SK-N-SH (cell line): Measurements from ENCODE around the gene CNGA3. TPM values are rescaled to one million over a fixed set of nuclear protein-coding genes. Genes with fewer than 3 reads are reported as not detected.

Experiments
- CTCF ChIA-PET: fragments of 300-600, 350-600 bp; formaldehyde crosslinking; extraction: SDS; loops from one replicate; lab custom pipeline; 2021; lab: Yijun Ruan, JAX
- POLR2A ChIA-PET: fragments of 350-600 bp; sonication (Branson Sonifier 250); formaldehyde crosslinking; extraction: SDS; loops from one replicate; lab custom pipeline; 2020; ENCODE audit warnings: antibody characterized with exemption, inconsistent platforms; lab: Yijun Ruan, JAX
- DNase-seq: peaks from one replicate; pipeline ENCODE4 v3.0.0; 2012
- H2AFZ ChIP-seq: fragments of 200-600 bp; sonication (generic); 2 replicates; pipeline ENCODE4 v1.8.1; 2016; ENCODE audit warnings: antibody characterized with exemption, mild to moderate bottlenecking, low read depth
- H3F3A ChIP-seq: fragments of 200-600 bp; sonication (generic); replicated peaks from 2 replicates; pipeline ENCODE3; 2016; ENCODE audit warnings: antibody characterized with exemption, mild to moderate bottlenecking; ENCODE audit not compliant: insufficient read depth
- H3K27ac ChIP-seq, 2 experiments: fragments of 200-500 bp in 1 of 2; fragments of 200-600 bp in 1 of 2; sonication (Bioruptor generic) in 1 of 2; sonication (generic), shearing (Covaris generic) in 1 of 2; 2 replicates each; pipeline versions ENCODE4 v1.5.1 to v1.6.1; 2014 to 2016; ENCODE audit warnings: low read depth in 2 of 2, inconsistent platforms in 1 of 2, low read length in 1 of 2, mild to moderate bottlenecking in 1 of 2, mixed read lengths in 1 of 2
- H3K27me3 ChIP-seq: fragments of 200-600 bp; sonication (generic), shearing (Covaris generic); 2 replicates; pipeline ENCODE4 v1.6.1; 2016; ENCODE audit warnings: mixed run types; ENCODE audit not compliant: insufficient read depth
- H3K36me3 ChIP-seq, 2 experiments: fragments of 200-500 bp in 1 of 2; fragments of 200-600 bp in 1 of 2; sonication (Bioruptor generic) in 1 of 2; sonication (generic) in 1 of 2; replicated peaks in 1 of 2; 2 replicates each; pipeline versions ENCODE3 to v1.5.1; 2014 to 2016; ENCODE audit warnings: low read length in 1 of 2, mild to moderate bottlenecking in 1 of 2; ENCODE audit not compliant: insufficient read depth in 2 of 2, control insufficient read depth in 1 of 2
- H3K4me1 ChIP-seq, 2 experiments: fragments of 200-500 bp in 1 of 2; fragments of 200-600 bp in 1 of 2; sonication (Bioruptor generic) in 1 of 2; sonication (generic), shearing (Covaris generic) in 1 of 2; 2 replicates each; pipeline versions ENCODE4 v1.5.1 to v1.6.1; 2014 to 2016; ENCODE audit warnings: low read depth in 1 of 2, low read length in 1 of 2, mixed run types in 1 of 2; ENCODE audit not compliant: insufficient read depth in 2 of 2, control insufficient read depth in 1 of 2
- H3K4me2 ChIP-seq: fragments of 200-600 bp; sonication (generic), shearing (Covaris generic); 2 replicates; pipeline ENCODE4 v1.6.1; 2017; ENCODE audit warnings: mixed run types
- H3K4me3 ChIP-seq, 2 experiments: fragments of 200-500 bp in 1 of 2; fragments of 200-600 bp in 1 of 2; sonication (Bioruptor generic) in 1 of 2; sonication (generic), shearing (Covaris generic) in 1 of 2; 2 replicates each; pipeline versions ENCODE4 v1.5.1 to v1.8.1; 2014 to 2016; ENCODE audit warnings: low read depth in 2 of 2, inconsistent platforms in 1 of 2, low read length in 1 of 2, mild to moderate bottlenecking in 1 of 2, mixed read lengths in 1 of 2, moderate library complexity in 1 of 2
- H3K79me2 ChIP-seq: fragments of 200-600 bp; sonication (generic); 2 replicates; pipeline ENCODE4 v1.8.1; 2017; ENCODE audit warnings: mild to moderate bottlenecking; ENCODE audit not compliant: insufficient read depth
- H3K9ac ChIP-seq: fragments of 200-600 bp; sonication (generic); 2 replicates; pipeline ENCODE4 v1.6.1; 2017; ENCODE audit warnings: mixed run types
- H3K9me2 ChIP-seq: fragments of 200-600 bp; sonication (generic); 2 replicates; pipeline ENCODE4 v1.6.1; 2017; ENCODE audit warnings: mixed run types
- H3K9me3 ChIP-seq: fragments of 200-600 bp; sonication (generic); 2 replicates; pipeline ENCODE4 v1.6.1; 2017; ENCODE audit warnings: mixed run types, mild to moderate bottlenecking, moderate library complexity
- H4K20me1 ChIP-seq: fragments of 200-600 bp; sonication (generic); 2 replicates; pipeline ENCODE4 v1.6.1; 2017; ENCODE audit warnings: mild to moderate bottlenecking, mixed run types; ENCODE audit not compliant: insufficient read depth
- CHD2 ChIP-seq: fragments of 150-350 bp; IDR thresholded peaks from 2 replicates; pipeline ENCODE4 v1.6.1; 2018; ENCODE audit warnings: low read length; ENCODE audit not compliant: partially characterized antibody
- ELF1 ChIP-seq: IDR thresholded peaks from 2 replicates; pipeline ENCODE4 v1.4.0; 2012
- EP300 ChIP-seq, 2 experiments: IDR thresholded peaks; 2 replicates each; pipeline versions ENCODE4 v1.4.0 to v1.6.1; 2012; ENCODE audit warnings: borderline replicate concordance in 1 of 2, low read depth in 1 of 2, low read length in 1 of 2
- EZH2phosphoT487 ChIP-seq: fragments of 200-600 bp; sonication (generic); IDR thresholded peaks from 2 replicates; pipeline ENCODE4 v1.6.1; 2017; ENCODE audit warnings: low read depth, mixed run types, mild to moderate bottlenecking, antibody characterized with exemption, moderate library complexity, borderline replicate concordance
- GABPA ChIP-seq: IDR thresholded peaks from 2 replicates; pipeline ENCODE4 v1.4.0; 2012; ENCODE audit warnings: low read depth, mild to moderate bottlenecking
- JUND ChIP-seq: IDR thresholded peaks from 2 replicates; pipeline ENCODE4 v1.4.0; 2012
- MXI1 ChIP-seq: IDR thresholded peaks from 2 replicates; pipeline ENCODE4 v1.6.1; 2012; ENCODE audit warnings: mild to moderate bottlenecking, low read depth, low read length, improper control_type of control experiment
- NFIC ChIP-seq: IDR thresholded peaks from 2 replicates; pipeline ENCODE4 v1.4.0; 2012; ENCODE audit warnings: borderline replicate concordance
- NRF1 ChIP-seq: IDR thresholded peaks from 2 replicates; pipeline ENCODE4 v1.6.1; 2012; ENCODE audit warnings: low read depth, mild to moderate bottlenecking, low read length
- POLR2AphosphoS5 ChIP-seq: IDR thresholded peaks from 2 replicates; pipeline ENCODE4 v1.6.1; 2012; ENCODE audit warnings: low read depth, low read length
- RAD21 ChIP-seq: IDR thresholded peaks from 2 replicates; pipeline ENCODE4 v1.6.1; 2012; ENCODE audit warnings: mild to moderate bottlenecking, low read length
- RCOR1 ChIP-seq: fragments of 150-350 bp; IDR thresholded peaks from 2 replicates; pipeline ENCODE4 v1.6.1; 2017; ENCODE audit warnings: antibody characterized with exemption, low read length
- RXRA ChIP-seq: IDR thresholded peaks from 2 replicates; pipeline ENCODE4 v1.4.0; 2012; ENCODE audit warnings: low read depth, mild to moderate bottlenecking, borderline replicate concordance
- SIN3A ChIP-seq: IDR thresholded peaks from 2 replicates; pipeline ENCODE4 v1.6.1; 2012; ENCODE audit warnings: low read depth, mild to moderate bottlenecking, low read length, moderate library complexity, borderline replicate concordance
- SMC3 ChIP-seq: IDR thresholded peaks from 2 replicates; pipeline ENCODE4 v1.6.1; 2012; ENCODE audit warnings: low read depth, low read length, improper control_type of control experiment
- TAF1 ChIP-seq: IDR thresholded peaks from 2 replicates; pipeline ENCODE4 v1.6.1; 2012; ENCODE audit warnings: low read depth, mild to moderate bottlenecking, low read length, moderate library complexity, borderline replicate concordance
- YY1 ChIP-seq: IDR thresholded peaks from 2 replicates; pipeline ENCODE4 v1.4.0; 2012; ENCODE audit warnings: low read depth, mild to moderate bottlenecking
- WGBS: methylation state at CpG from one replicate; pipeline ENCODE4 v1.1.6; 2017; ENCODE audit warnings: low lambda C conversion rate; 5-methylcytosine and 5-hydroxymethylcytosine counted together
- polyA plus RNA-seq, 3 experiments: library from polyadenylated mRNA; depleted of rRNA; stranded (reverse); fragments of >200 nt; gene quantifications; 2 replicates each; pipeline ENCODE4 v1.2.3, GENCODE V29; 2012
- TF ChIP-seq, protein P1 (sequence below): fragments of 150-350 bp; IDR thresholded peaks from 2 replicates; pipeline ENCODE4 v1.6.1; 2017; ENCODE audit warnings: antibody characterized with exemption, low read length, low read depth, borderline replicate concordance
- TF ChIP-seq, protein P2 (sequence below): fragments of 200-600 bp; sonication (generic); IDR thresholded peaks from 2 replicates; pipeline ENCODE4 v1.6.1; 2017; ENCODE audit warnings: antibody characterized with exemption, mild to moderate bottlenecking, moderate library complexity
- TF ChIP-seq, protein P3 (sequence below): fragments of 150-350 bp; IDR thresholded peaks from 2 replicates; pipeline ENCODE4 v1.6.1; 2016; ENCODE audit warnings: mild to moderate bottlenecking, low read depth, low read length
- TF ChIP-seq, protein P4 (sequence below): IDR thresholded peaks from 2 replicates; pipeline ENCODE4 v1.4.0; 2012; ENCODE audit warnings: low read depth

The CNGA3 gene
- polyA plus RNA-seq, 1 of the 3 experiments (the other 2 are of a cell fraction), result not detected

DNA sequence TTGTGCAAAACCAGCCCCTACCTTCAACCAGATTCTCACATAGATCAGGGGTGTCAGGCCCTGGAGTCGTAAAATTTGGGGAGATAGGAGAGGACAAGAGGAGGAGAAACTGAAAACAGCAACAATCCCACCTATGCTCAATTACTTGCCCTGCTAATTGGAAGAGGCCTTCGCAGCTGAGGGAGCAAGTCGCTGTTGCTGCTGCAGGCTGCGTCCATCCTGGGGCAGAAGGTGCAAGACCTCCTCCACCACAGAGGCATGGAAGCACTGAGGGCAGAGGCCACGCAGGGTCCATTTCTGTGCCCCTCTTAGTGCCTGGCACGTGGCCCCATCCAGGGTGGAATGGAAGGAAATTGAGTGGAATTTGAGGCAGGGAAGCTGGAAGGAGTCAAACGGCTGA lies 36.5 kb downstream of the CNGA3 start:
- Histone ChIP-seq H3K9me3 (no peaks in the 10 kb centered on the region), H3K36me3 (no peaks in the 10 kb centered on the region), H3K4me1 (peaks cover 0 to 2% of the 10 kb centered on the region in 2 experiments; a peak in 1 of 4 replicates), H3K79me2 (no peaks in the 10 kb centered on the region), H3K9ac (no peak overlapping the region), H3F3A (no peaks in the 10 kb centered on the region), H3K27me3 (peaks cover 14% of the 10 kb centered on the region; the same call in 1 of the 2 replicates), H3K4me3 (no peak overlapping the region), H4K20me1 (no peaks in the 10 kb centered on the region), H2AFZ (no peak overlapping the region), H3K4me2 (no peak overlapping the region), H3K27ac (no peak overlapping the region), H3K9me2 (no peaks in the 10 kb centered on the region)
- WGBS, result 52% methylated on average over 5 of the region's 7 CpGs
- peak; percentile 1 for DNase-seq
- ChIA-PET CTCF (interaction anchor here (0.8 to 4.6 kb wide), 5 partner anchors 113 to 683 kb away, joined by 3 to 36 read pairs (median 7); no protein-coding TSS in a partner anchor), POLR2A (no interaction called here)
- no peak for TF ChIP-seq EP300 (IDR thresholded peaks at IDR 0.05; ENCODE audit: borderline replicate concordance in 1 of 2, low read depth in 1 of 2, low read length in 1 of 2)
- TF ChIP-seq, protein P1, sequence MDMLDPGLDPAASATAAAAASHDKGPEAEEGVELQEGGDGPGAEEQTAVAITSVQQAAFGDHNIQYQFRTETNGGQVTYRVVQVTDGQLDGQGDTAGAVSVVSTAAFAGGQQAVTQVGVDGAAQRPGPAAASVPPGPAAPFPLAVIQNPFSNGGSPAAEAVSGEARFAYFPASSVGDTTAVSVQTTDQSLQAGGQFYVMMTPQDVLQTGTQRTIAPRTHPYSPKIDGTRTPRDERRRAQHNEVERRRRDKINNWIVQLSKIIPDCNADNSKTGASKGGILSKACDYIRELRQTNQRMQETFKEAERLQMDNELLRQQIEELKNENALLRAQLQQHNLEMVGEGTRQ, result no peak
- no peak for TF ChIP-seq SMC3
- no peak for TF ChIP-seq RXRA
- no peak for TF ChIP-seq YY1
- TF ChIP-seq NRF1, result no peak
- no peak for TF ChIP-seq JUND
- TF ChIP-seq, protein P2, sequence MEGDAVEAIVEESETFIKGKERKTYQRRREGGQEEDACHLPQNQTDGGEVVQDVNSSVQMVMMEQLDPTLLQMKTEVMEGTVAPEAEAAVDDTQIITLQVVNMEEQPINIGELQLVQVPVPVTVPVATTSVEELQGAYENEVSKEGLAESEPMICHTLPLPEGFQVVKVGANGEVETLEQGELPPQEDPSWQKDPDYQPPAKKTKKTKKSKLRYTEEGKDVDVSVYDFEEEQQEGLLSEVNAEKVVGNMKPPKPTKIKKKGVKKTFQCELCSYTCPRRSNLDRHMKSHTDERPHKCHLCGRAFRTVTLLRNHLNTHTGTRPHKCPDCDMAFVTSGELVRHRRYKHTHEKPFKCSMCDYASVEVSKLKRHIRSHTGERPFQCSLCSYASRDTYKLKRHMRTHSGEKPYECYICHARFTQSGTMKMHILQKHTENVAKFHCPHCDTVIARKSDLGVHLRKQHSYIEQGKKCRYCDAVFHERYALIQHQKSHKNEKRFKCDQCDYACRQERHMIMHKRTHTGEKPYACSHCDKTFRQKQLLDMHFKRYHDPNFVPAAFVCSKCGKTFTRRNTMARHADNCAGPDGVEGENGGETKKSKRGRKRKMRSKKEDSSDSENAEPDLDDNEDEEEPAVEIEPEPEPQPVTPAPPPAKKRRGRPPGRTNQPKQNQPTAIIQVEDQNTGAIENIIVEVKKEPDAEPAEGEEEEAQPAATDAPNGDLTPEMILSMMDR, result no peak
- TF ChIP-seq EZH2phosphoT487, result no peak
- TF ChIP-seq NFIC, result no peak

DNA sequence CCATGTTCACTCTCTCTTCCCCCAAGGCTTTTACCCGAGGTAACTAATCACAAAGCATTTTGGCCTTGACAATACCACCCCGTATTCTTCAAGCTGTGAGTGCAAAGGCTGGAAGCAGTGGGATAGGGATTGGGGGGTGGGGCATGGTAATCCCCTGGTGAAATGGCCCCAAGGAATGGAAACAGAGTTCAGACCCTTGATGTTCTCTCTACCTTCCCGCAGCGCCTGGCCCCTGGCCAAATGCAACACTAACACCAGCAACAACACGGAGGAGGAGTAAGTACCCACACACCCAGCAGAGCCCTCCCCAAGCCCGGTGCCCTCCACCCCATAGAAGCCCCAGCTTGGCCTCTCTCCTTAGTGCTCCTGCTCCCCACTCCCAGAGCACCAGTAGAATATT lies 36.9 kb downstream of the CNGA3 start:
- no peaks in the 10 kb centered on the region for H3F3A ChIP-seq
- H3K27me3 ChIP-seq, result peaks cover 10% of the 10 kb centered on the region; the same call in 1 of the 2 replicates
- WGBS, result 53% methylated on average over 5 of the region's 6 CpGs
- H3K9ac ChIP-seq, result no peak overlapping the region
- H3K4me3 ChIP-seq, result no peak overlapping the region
- no peaks in the 10 kb centered on the region for H3K36me3 ChIP-seq
- POLR2A ChIA-PET, result no interaction called here
- H2AFZ ChIP-seq, result no peak overlapping the region
- no peak overlapping the region for H3K4me2 ChIP-seq
- no peaks in the 10 kb centered on the region for H4K20me1 ChIP-seq
- no peaks in the 10 kb centered on the region for H3K79me2 ChIP-seq
- CTCF ChIA-PET, result interaction anchor here (0.8 to 4.6 kb wide), 7 partner anchors 15 to 683 kb away, joined by 3 to 36 read pairs (median 11); no protein-coding TSS in a partner anchor
- H3K9me3 ChIP-seq, result no peaks in the 10 kb centered on the region
- peaks cover 0 to 2% of the 10 kb centered on the region in 2 experiments; a peak in 1 of 4 replicates for H3K4me1 ChIP-seq
- no peak overlapping the region for H3K27ac ChIP-seq
- no peaks in the 10 kb centered on the region for H3K9me2 ChIP-seq
- DNase-seq, result peak; percentile 4
- TF ChIP-seq SIN3A, result no peak
- TF ChIP-seq NFIC, result no peak
- TF ChIP-seq TAF1, result no peak
- no peak for TF ChIP-seq EP300 (IDR thresholded peaks at IDR 0.05; ENCODE audit: borderline replicate concordance in 1 of 2, low read depth in 1 of 2, low read length in 1 of 2)
- TF ChIP-seq, protein P2, result no peak
- no peak for TF ChIP-seq ELF1
- TF ChIP-seq GABPA, result no peak
- no peak for TF ChIP-seq JUND
- TF ChIP-seq RAD21, result no peak
- no peak for TF ChIP-seq EZH2phosphoT487
- TF ChIP-seq, protein P3, sequence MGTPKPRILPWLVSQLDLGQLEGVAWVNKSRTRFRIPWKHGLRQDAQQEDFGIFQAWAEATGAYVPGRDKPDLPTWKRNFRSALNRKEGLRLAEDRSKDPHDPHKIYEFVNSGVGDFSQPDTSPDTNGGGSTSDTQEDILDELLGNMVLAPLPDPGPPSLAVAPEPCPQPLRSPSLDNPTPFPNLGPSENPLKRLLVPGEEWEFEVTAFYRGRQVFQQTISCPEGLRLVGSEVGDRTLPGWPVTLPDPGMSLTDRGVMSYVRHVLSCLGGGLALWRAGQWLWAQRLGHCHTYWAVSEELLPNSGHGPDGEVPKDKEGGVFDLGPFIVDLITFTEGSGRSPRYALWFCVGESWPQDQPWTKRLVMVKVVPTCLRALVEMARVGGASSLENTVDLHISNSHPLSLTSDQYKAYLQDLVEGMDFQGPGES, result no peak
- no peak for TF ChIP-seq CHD2
- no peak for TF ChIP-seq RCOR1
- TF ChIP-seq, protein P4, sequence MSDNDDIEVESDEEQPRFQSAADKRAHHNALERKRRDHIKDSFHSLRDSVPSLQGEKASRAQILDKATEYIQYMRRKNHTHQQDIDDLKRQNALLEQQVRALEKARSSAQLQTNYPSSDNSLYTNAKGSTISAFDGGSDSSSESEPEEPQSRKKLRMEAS, result no peak
- TF ChIP-seq MXI1, result no peak
- TF ChIP-seq NRF1, result no peak
- TF ChIP-seq POLR2AphosphoS5, result no peak
